Tibial artery (tissue), 4 donors: ENCODE data around the gene NHERF1.

Source experiments
- DNase-seq, 2 donors: peaks; one replicate each; pipeline ENCODE4 v3.0.0-alpha.2; 2019
- H3K27ac ChIP-seq, 2 donors: fragments of 200-600 bp; sonication (generic) in 1 of 2; 1 replicate in 1 of 2; 2 replicates in 1 of 2; pipeline ENCODE4 v1.5.1; 2018 to 2019; ENCODE audit warnings: mild to moderate bottlenecking in 1 of 2
- H3K27me3 ChIP-seq, 2 donors: fragments of 200-600 bp; sonication (generic) in 1 of 2; one replicate each; pipeline versions ENCODE4 v1.5.1 to v1.6.0; 2016 to 2019
- H3K36me3 ChIP-seq, 3 donors: fragments of 200-600 bp; sonication (generic) in 2 of 3; one replicate each; pipeline ENCODE4 v1.5.1; 2016 to 2019; ENCODE audit warnings: mild to moderate bottlenecking in 2 of 3
- H3K4me1 ChIP-seq, 4 donors: fragments of 200-600 bp; sonication (generic) in 2 of 4; 1 replicate in 3 of 4; 2 replicates in 1 of 4; pipeline ENCODE4 v1.5.1; 2016 to 2019
- H3K4me3 ChIP-seq, 2 donors: fragments of 200-600 bp; sonication (generic) in 1 of 2; 1 replicate in 1 of 2; 2 replicates in 1 of 2; pipeline ENCODE4 v1.5.1; 2018 to 2019; ENCODE audit warnings: mild to moderate bottlenecking in 2 of 2
- H3K9me3 ChIP-seq, 3 donors: fragments of 200-600 bp; sonication (generic) in 1 of 3; one replicate each; pipeline ENCODE4 v1.5.1; 2016 to 2019
- CTCF ChIP-seq, 2 experiments: fragments of 200-600 bp in 1 of 2; fragments of 450-650 bp in 1 of 2; IDR thresholded peaks; one replicate each; pipeline ENCODE4 v1.5.1; 2017 to 2019; ENCODE audit warnings: antibody characterized with exemption in 2 of 2, mild to moderate bottlenecking in 1 of 2, moderate library complexity in 1 of 2
- intact Hi-C: fragments of 100-400 bp; cut with DNase I; formaldehyde crosslinking; loops from one replicate; pipeline ENCODE4 v1.15.0; 2023; ENCODE audit warnings: low total_unique reads

The NHERF1 gene

GRCh38 chr17:74777901-74778515 lies 29.6 kb downstream of the NHERF1 start:
- peaks cover 4 to 39% (median 5%) of the 10 kb centered on the region in 3 donors for H3K36me3 ChIP-seq
- DNase-seq, result no peak
- intact Hi-C loops, result loop anchor here (2.0 to 10.0 kb wide), 2 partner anchors 29 to 573 kb away; partner anchors contain the start of genes NHERF1 and RPL38
- no peak overlapping the region for H3K27ac ChIP-seq
- no peaks in the 10 kb centered on the region for H3K27me3 ChIP-seq
- TF ChIP-seq CTCF (IDR thresholded peaks at IDR 0.05), result no peak
- H3K9me3 ChIP-seq, result no peaks in the 10 kb centered on the region
- peaks cover 0 to 32% (median 23%) of the 10 kb centered on the region in 4 donors for H3K4me1 ChIP-seq
- H3K4me3 ChIP-seq, result no peak overlapping the region

DNA sequence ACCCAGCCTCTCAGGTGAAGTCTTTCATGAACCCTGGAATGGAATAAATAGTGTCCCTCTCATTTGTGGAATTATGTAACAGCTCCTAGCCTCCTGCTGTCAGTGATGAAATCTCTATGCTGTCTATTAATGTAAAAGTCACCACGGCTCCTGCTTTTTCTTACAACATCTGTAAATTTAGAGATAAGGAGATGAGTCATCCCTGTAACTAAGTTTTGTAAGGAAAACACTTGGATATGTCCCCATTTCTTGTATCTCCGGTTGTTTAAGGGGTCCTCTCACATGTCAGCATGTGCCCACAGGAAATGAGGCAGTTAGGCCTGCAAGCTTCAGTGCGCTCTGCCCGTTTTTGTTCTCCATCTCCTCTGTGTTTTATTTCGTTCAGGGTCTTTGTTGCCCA lies 30.5 kb downstream of the NHERF1 start:
- no peaks in the 10 kb centered on the region for H3K9me3 ChIP-seq
- peaks cover 0 to 31% (median 23%) of the 10 kb centered on the region in 4 donors for H3K4me1 ChIP-seq
- H3K36me3 ChIP-seq, result peaks cover 0 to 30% (median 0%) of the 10 kb centered on the region in 3 donors
- no peaks in the 10 kb centered on the region for H3K27me3 ChIP-seq
- TF ChIP-seq CTCF (IDR thresholded peaks at IDR 0.05), result no peak
- DNase-seq, result no peak
- intact Hi-C loops, result loop anchor here (10.0 kb wide), 1 partner anchor 574 kb away; the partner anchor contains the start of gene RPL38
- no peak overlapping the region for H3K4me3 ChIP-seq
- H3K27ac ChIP-seq, result no peak overlapping the region

GRCh38 chr17:74779501-74779900 lies 31.1 kb downstream of the NHERF1 start:
- Histone ChIP-seq H3K36me3 (peaks cover 0 to 30% (median 0%) of the 10 kb centered on the region in 3 donors), H3K4me1 (peaks cover 0 to 27% (median 23%) of the 10 kb centered on the region in 4 donors), H3K9me3 (no peaks in the 10 kb centered on the region), H3K4me3 (no peak overlapping the region), H3K27me3 (no peaks in the 10 kb centered on the region), H3K27ac (no peak overlapping the region)
- TF ChIP-seq CTCF (IDR thresholded peaks at IDR 0.05), result no peak
- DNase-seq, result no peak
- intact Hi-C loops, result loop anchor here (10.0 kb wide), 1 partner anchor 575 kb away; the partner anchor contains the start of gene RPL38

DNA sequence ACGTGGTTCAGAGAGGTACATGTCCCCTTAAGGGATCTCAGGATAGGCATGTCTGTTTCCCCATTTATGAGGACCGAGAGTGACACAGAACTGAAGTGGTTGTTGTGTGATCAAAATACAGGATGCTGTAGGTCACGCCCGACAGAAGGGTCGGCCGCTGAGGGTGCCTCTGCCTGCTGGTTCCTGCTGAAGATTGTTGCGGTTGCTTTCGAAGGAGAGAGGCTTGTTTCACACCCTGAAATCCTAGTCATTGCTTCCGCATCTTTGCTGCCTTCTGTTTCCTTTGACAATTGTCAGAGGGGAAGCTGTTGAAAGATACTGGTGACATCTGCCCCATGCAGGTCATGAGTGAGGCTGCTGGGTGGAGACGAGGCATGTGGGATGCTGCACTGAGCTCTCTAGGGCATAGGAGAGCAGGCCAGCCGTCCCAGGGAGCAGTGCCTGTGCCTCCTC lies 31.5 kb downstream of the NHERF1 start:
- Histone ChIP-seq H3K36me3 (peaks cover 0 to 30% (median 0%) of the 10 kb centered on the region in 3 donors), H3K27me3 (no peaks in the 10 kb centered on the region), H3K4me3 (no peak overlapping the region), H3K4me1 (peaks cover 0 to 23% (median 19%) of the 10 kb centered on the region in 4 donors), H3K9me3 (no peaks in the 10 kb centered on the region), H3K27ac (no peak overlapping the region)
- peak in 1 of 2 donors; percentile 71 for DNase-seq
- intact Hi-C loops, result loop anchor here (10.0 kb wide), 1 partner anchor 575 kb away; the partner anchor contains the start of gene RPL38
- TF ChIP-seq CTCF (IDR thresholded peaks at IDR 0.05), result no peak

GRCh38 chr17:74780443-74781238 lies 32.2 kb downstream of the NHERF1 start:
- H3K27me3 ChIP-seq, result no peaks in the 10 kb centered on the region
- no peaks in the 10 kb centered on the region for H3K9me3 ChIP-seq
- peaks cover 0 to 36% (median 0%) of the 10 kb centered on the region in 3 donors for H3K36me3 ChIP-seq
- H3K4me3 ChIP-seq, result no peak overlapping the region
- no peak for TF ChIP-seq CTCF (IDR thresholded peaks at IDR 0.05)
- H3K27ac ChIP-seq, result no peak overlapping the region
- intact Hi-C loops, result no loop called here
- peaks cover 0 to 17% (median 12%) of the 10 kb centered on the region in 4 donors for H3K4me1 ChIP-seq
- DNase-seq, result no peak
